HEK293 (cell line): ENCODE measurements around the gene ST6GALNAC6.

Experiments
- CTCF ChIA-PET: fragments of 350-600 bp; formaldehyde crosslinking; extraction: SDS; loops from one replicate; lab custom pipeline; 2021; ENCODE audit warnings: antibody characterized with exemption; lab: Yijun Ruan, JAX
- POLR2A ChIA-PET: fragments of 300-600 bp; formaldehyde crosslinking; extraction: SDS; loops from one replicate; lab custom pipeline; 2020; ENCODE audit warnings: antibody characterized with exemption, inconsistent platforms; lab: Yijun Ruan, JAX
- H3K27ac ChIP-seq: fragments of 200-500 bp; sonication (Bioruptor generic); 2 replicates; pipeline ENCODE4 v1.5.1; 2014; ENCODE audit warnings: low read depth, low read length, control low read depth, inconsistent platforms; ENCODE audit errors: extremely low read depth
- H3K36me3 ChIP-seq, 2 experiments: fragments of 200-500 bp in 1 of 2; sonication (Bioruptor generic) in 1 of 2; 1 replicate in 1 of 2; 2 replicates in 1 of 2; pipeline ENCODE4 v1.5.1; 2014 to 2017; ENCODE audit warnings: inconsistent platforms in 2 of 2, low read length in 2 of 2; ENCODE audit not compliant: control insufficient read depth in 2 of 2, insufficient read depth in 1 of 2
- H3K4me1 ChIP-seq: fragments of 200-500 bp; sonication (Bioruptor generic); 2 replicates; pipeline ENCODE4 v1.5.1; 2014; ENCODE audit warnings: mild to moderate bottlenecking, low read length, inconsistent platforms; ENCODE audit not compliant: control insufficient read depth, insufficient read depth
- H3K4me3 ChIP-seq: 2 replicates; pipeline ENCODE4 v1.5.1; 2011; ENCODE audit warnings: low read depth, mild to moderate bottlenecking, control low read depth, low read length, moderate library complexity
- H3K9me3 ChIP-seq: fragments of 200-500 bp; sonication (Bioruptor generic); 2 replicates; pipeline ENCODE4 v1.5.1; 2014; ENCODE audit warnings: low read depth, low read length, inconsistent platforms; ENCODE audit not compliant: control insufficient read depth, insufficient read depth
- CTCF ChIP-seq: fragments of 450-650 bp; formaldehyde crosslinking; IDR thresholded peaks from 2 replicates; pipeline ENCODE4 v1.5.1; 2016; ENCODE audit warnings: missing biosample characterization, missing genetic modification characterization
- EGR2 ChIP-seq: fragments of 450-650 bp; formaldehyde crosslinking; IDR thresholded peaks from 2 replicates; pipeline ENCODE4 v1.5.1; 2016; ENCODE audit warnings: low read depth, missing biosample characterization, missing genetic modification characterization
- GLIS2 ChIP-seq: fragments of 450-650 bp; formaldehyde crosslinking; IDR thresholded peaks from 2 replicates; pipeline ENCODE4 v1.5.1; 2016; ENCODE audit warnings: missing biosample characterization, missing genetic modification characterization
- KLF7 ChIP-seq: fragments of 450-650 bp; formaldehyde crosslinking; IDR thresholded peaks from 2 replicates; pipeline ENCODE4 v1.5.1; 2016; ENCODE audit warnings: missing biosample characterization, missing genetic modification characterization, borderline replicate concordance
- PATZ1 ChIP-seq: fragments of 450-650 bp; formaldehyde crosslinking; IDR thresholded peaks from 2 replicates; pipeline ENCODE4 v1.5.1; 2016; ENCODE audit warnings: missing biosample characterization, missing genetic modification characterization
- SP2 ChIP-seq: fragments of 450-650 bp; formaldehyde crosslinking; IDR thresholded peaks from 2 replicates; pipeline ENCODE4 v1.5.1; 2016; ENCODE audit warnings: missing biosample characterization, missing genetic modification characterization
- TCF7L2 ChIP-seq: IDR thresholded peaks from 2 replicates; pipeline ENCODE4 v1.6.1; 2011; ENCODE audit warnings: low read depth, mild to moderate bottlenecking, inconsistent platforms, low read length, moderate library complexity, borderline replicate concordance
- WT1 ChIP-seq: fragments of 450-650 bp; formaldehyde crosslinking; IDR thresholded peaks from 2 replicates; pipeline ENCODE4 v1.5.1; 2016; ENCODE audit warnings: missing biosample characterization, missing genetic modification characterization
- ZBTB44 ChIP-seq: fragments of 450-650 bp; IDR thresholded peaks from 2 replicates; pipeline ENCODE4 v1.5.1; 2018; ENCODE audit warnings: missing biosample characterization, mild to moderate bottlenecking, missing genetic modification characterization
- ZNF114 ChIP-seq: fragments of 450-650 bp; formaldehyde crosslinking; IDR thresholded peaks from 2 replicates; pipeline ENCODE4 v1.5.0; 2017; ENCODE audit warnings: missing biosample characterization, missing genetic modification characterization
- ZNF155 ChIP-seq: fragments of 450-650 bp; formaldehyde crosslinking; IDR thresholded peaks from 2 replicates; pipeline ENCODE4 v1.5.1; 2016; ENCODE audit warnings: missing biosample characterization, missing genetic modification characterization
- ZNF169 ChIP-seq: fragments of 450-650 bp; formaldehyde crosslinking; IDR thresholded peaks from 2 replicates; pipeline ENCODE4 v1.5.1; 2016; ENCODE audit warnings: missing biosample characterization, missing genetic modification characterization
- ZNF19 ChIP-seq: fragments of 450-650 bp; formaldehyde crosslinking; IDR thresholded peaks from 2 replicates; pipeline ENCODE4; 2016; ENCODE audit warnings: missing biosample characterization, missing genetic modification characterization, low read depth
- ZNF239 ChIP-seq: fragments of 450-650 bp; formaldehyde crosslinking; IDR thresholded peaks from 2 replicates; pipeline ENCODE4 v1.5.1; 2016; ENCODE audit warnings: missing biosample characterization, missing genetic modification characterization
- ZNF335 ChIP-seq: fragments of 450-650 bp; formaldehyde crosslinking; conservative IDR thresholded peaks from 2 replicates; pipeline ENCODE4 v1.5.1; 2016; ENCODE audit warnings: missing biosample characterization, missing genetic modification characterization
- ZNF350 ChIP-seq: fragments of 450-650 bp; formaldehyde crosslinking; IDR thresholded peaks from 2 replicates; pipeline ENCODE4 v1.5.0; 2017; ENCODE audit warnings: missing biosample characterization, mild to moderate bottlenecking, missing genetic modification characterization
- ZNF473 ChIP-seq: fragments of 450-650 bp; formaldehyde crosslinking; IDR thresholded peaks from 2 replicates; pipeline ENCODE4 v1.5.1; 2017; ENCODE audit warnings: missing biosample characterization, missing genetic modification characterization
- ZNF560 ChIP-seq: fragments of 450-650 bp; formaldehyde crosslinking; IDR thresholded peaks from 2 replicates; pipeline ENCODE4 v1.5.1; 2017; ENCODE audit warnings: missing biosample characterization, missing genetic modification characterization, borderline replicate concordance
- ZNF600 ChIP-seq: fragments of 450-650 bp; formaldehyde crosslinking; IDR thresholded peaks from 2 replicates; pipeline ENCODE4 v1.5.1; 2016; ENCODE audit warnings: missing biosample characterization, missing genetic modification characterization
- ZNF664 ChIP-seq: fragments of 450-650 bp; formaldehyde crosslinking; IDR thresholded peaks from 2 replicates; pipeline ENCODE4 v1.5.1; 2016; ENCODE audit warnings: missing biosample characterization, missing genetic modification characterization
- ZNF692 ChIP-seq: fragments of 450-650 bp; formaldehyde crosslinking; IDR thresholded peaks from 2 replicates; pipeline ENCODE4 v1.5.1; 2016; ENCODE audit warnings: missing biosample characterization, missing genetic modification characterization
- ZNF747 ChIP-seq: fragments of 450-650 bp; formaldehyde crosslinking; IDR thresholded peaks from 2 replicates; pipeline ENCODE4 v1.5.1; 2016; ENCODE audit warnings: missing biosample characterization, missing genetic modification characterization
- TF ChIP-seq, protein P1 (sequence below): fragments of 450-650 bp; formaldehyde crosslinking; IDR thresholded peaks from 2 replicates; pipeline ENCODE4 v1.5.1; 2017; ENCODE audit warnings: missing biosample characterization, missing genetic modification characterization
- TF ChIP-seq, protein P2 (sequence below): fragments of 450-650 bp; formaldehyde crosslinking; IDR thresholded peaks from 2 replicates; pipeline ENCODE4 v1.5.1; 2016; ENCODE audit warnings: missing biosample characterization, missing genetic modification characterization
- TF ChIP-seq, protein P3 (sequence below): fragments of 450-650 bp; formaldehyde crosslinking; IDR thresholded peaks from 2 replicates; pipeline ENCODE4 v1.5.1; 2016; ENCODE audit warnings: missing biosample characterization, missing genetic modification characterization

Gene ST6GALNAC6

DNA sequence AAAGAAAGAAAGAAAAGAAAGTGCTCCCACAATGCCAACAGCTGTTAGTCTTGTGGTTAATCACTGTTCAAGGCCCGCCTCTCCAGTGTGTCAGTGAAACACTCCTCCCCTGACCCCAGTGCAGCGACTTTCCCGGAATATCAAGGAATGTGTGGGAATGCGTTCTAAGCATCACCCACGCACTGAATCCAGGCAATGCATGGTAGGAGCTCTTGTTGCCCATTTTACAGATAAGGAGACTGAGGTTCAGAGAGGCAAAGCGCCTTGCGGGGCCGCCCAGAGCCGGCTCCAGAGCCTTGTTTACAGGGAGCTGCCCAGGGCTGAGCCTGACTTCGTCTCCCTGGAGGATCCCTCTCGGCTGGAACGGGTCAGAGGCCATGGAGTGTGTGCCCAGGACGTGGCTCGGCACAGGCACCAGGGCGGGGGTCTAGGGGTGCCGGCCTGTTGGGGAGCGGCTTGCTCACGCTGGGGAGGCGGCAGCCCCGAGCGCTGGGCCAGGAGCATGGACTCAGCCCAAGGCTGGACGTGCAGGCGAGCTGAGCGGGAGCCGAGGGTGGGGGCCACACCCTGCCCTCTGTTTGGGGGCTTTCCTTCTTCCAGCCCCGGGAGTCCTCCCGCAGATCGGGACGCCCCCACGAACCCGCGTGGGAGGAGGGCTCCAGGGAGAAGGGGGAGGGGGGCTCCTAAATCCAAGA is 823 bp downstream of the ST6GALNAC6 start:
- peak overlapping the region; percentile 86 for H3K4me3 ChIP-seq
- H3K9me3 ChIP-seq = no peaks in the 10 kb centered on the region
- H3K4me1 ChIP-seq = no peaks in the 10 kb centered on the region
- peaks cover 0 to 33% of the 10 kb centered on the region in 2 experiments; a peak in 1 of 3 replicates for H3K36me3 ChIP-seq
- ChIA-PET CTCF (interaction anchor here (0.6 to 0.9 kb wide), 5 partner anchors 8 to 111 kb away, joined by 3 to 5 read pairs (median 3); no protein-coding TSS in a partner anchor), POLR2A (interaction anchor here (0.6 to 2.0 kb wide), 5 partner anchors 9 to 1128 kb away, joined by 3 to 9 read pairs (median 4); partner anchors contain the start of genes LRSAM1, RPL12 and ST6GALNAC4)
- peak overlapping the region; percentile 78; the same call in 1 of the 2 replicates for H3K27ac ChIP-seq
- TF ChIP-seq, protein P1, sequence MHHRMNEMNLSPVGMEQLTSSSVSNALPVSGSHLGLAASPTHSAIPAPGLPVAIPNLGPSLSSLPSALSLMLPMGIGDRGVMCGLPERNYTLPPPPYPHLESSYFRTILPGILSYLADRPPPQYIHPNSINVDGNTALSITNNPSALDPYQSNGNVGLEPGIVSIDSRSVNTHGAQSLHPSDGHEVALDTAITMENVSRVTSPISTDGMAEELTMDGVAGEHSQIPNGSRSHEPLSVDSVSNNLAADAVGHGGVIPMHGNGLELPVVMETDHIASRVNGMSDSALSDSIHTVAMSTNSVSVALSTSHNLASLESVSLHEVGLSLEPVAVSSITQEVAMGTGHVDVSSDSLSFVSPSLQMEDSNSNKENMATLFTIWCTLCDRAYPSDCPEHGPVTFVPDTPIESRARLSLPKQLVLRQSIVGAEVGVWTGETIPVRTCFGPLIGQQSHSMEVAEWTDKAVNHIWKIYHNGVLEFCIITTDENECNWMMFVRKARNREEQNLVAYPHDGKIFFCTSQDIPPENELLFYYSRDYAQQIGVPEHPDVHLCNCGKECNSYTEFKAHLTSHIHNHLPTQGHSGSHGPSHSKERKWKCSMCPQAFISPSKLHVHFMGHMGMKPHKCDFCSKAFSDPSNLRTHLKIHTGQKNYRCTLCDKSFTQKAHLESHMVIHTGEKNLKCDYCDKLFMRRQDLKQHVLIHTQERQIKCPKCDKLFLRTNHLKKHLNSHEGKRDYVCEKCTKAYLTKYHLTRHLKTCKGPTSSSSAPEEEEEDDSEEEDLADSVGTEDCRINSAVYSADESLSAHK (tag by site-specific recombination) = no peak
- no peak for TF ChIP-seq ZNF169 (tag by site-specific recombination)
- TF ChIP-seq ZNF239 (tag by site-specific recombination) = no peak
- TF ChIP-seq ZNF350 (tag by site-specific recombination) = no peak
- TF ChIP-seq ZNF19 (tag by site-specific recombination) = no peak
- no peak for TF ChIP-seq KLF7 (tag by site-specific recombination)
- no peak for TF ChIP-seq ZNF114 (tag by site-specific recombination)
- TF ChIP-seq ZNF692 (tag by site-specific recombination) = no peak
- TF ChIP-seq TCF7L2 = no peak
- no peak for TF ChIP-seq ZNF747 (tag by site-specific recombination)
- no peak for TF ChIP-seq ZBTB44
- no peak for TF ChIP-seq ZNF600
- TF ChIP-seq CTCF (tag by site-specific recombination) = no peak
- peak; percentile 93 for TF ChIP-seq PATZ1
- TF ChIP-seq ZNF664 (tag by site-specific recombination) = no peak
- peak; percentile 88 for TF ChIP-seq ZNF335 (tag by site-specific recombination)
- no peak for TF ChIP-seq WT1 (tag by site-specific recombination)
- no peak for TF ChIP-seq SP2 (tag by site-specific recombination)
- TF ChIP-seq, protein P2, sequence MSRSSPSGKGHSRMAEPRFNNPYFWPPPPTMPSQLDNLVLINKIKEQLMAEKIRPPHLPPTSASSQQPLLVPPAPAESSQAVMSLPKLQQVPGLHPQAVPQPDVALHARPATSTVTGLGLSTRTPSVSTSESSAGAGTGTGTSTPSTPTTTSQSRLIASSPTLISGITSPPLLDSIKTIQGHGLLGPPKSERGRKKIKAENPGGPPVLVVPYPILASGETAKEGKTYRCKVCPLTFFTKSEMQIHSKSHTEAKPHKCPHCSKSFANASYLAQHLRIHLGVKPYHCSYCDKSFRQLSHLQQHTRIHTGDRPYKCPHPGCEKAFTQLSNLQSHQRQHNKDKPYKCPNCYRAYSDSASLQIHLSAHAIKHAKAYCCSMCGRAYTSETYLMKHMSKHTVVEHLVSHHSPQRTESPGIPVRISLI (tag by site-specific recombination) = no peak
- TF ChIP-seq ZNF155 (tag by site-specific recombination) = no peak
- peak; percentile 63 for TF ChIP-seq EGR2 (tag by site-specific recombination)
- no peak for TF ChIP-seq ZNF473 (tag by site-specific recombination)
- no peak for TF ChIP-seq ZNF560 (tag by site-specific recombination)
- TF ChIP-seq, protein P3, sequence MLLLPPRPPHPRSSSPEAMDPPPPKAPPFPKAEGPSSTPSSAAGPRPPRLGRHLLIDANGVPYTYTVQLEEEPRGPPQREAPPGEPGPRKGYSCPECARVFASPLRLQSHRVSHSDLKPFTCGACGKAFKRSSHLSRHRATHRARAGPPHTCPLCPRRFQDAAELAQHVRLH (tag by site-specific recombination) = peak; percentile 48; the same call in 1 of the 2 replicates
- TF ChIP-seq GLIS2 (tag by site-specific recombination) = peak; percentile 97; the same call in 1 of the 2 replicates
